ENCODE results near the gene PDZD2. TPM values are rescaled to one million over a fixed set of nuclear protein-coding genes. Genes with fewer than 3 reads are reported as not detected.

PDZD2 gene
- total and polyA plus RNA-seq, 7 donors = 1.2 to 11.7 (median 7.1) TPM

DNA sequence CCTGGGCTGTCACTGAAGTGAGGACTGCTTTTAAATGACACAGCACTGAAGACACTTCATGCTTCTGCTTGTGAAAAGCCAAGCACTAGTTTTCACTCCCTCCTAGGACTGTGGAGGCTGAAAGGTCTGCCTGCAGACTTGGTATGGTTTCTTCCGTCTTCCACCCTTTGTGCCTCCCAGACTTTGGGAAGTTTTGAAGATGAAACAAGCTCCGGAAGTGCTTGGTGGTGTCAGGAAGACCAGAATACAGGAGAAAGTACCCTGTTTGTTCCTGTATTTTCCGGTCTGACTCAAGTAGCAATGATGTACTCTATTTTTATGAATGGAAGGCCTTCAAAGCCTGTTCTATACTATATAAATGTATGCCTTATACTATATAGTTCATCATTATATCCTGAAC, 222.7 kb downstream of the PDZD2 start:
- TF ChIP-seq POLR2A (IDR thresholded peaks at IDR 0.05) (no peak), EP300 (IDR thresholded peaks at IDR 0.05) (no peak), POLR2AphosphoS5 (IDR thresholded peaks at IDR 0.05) (no peak)
- TF ChIP-seq, protein P1, sequence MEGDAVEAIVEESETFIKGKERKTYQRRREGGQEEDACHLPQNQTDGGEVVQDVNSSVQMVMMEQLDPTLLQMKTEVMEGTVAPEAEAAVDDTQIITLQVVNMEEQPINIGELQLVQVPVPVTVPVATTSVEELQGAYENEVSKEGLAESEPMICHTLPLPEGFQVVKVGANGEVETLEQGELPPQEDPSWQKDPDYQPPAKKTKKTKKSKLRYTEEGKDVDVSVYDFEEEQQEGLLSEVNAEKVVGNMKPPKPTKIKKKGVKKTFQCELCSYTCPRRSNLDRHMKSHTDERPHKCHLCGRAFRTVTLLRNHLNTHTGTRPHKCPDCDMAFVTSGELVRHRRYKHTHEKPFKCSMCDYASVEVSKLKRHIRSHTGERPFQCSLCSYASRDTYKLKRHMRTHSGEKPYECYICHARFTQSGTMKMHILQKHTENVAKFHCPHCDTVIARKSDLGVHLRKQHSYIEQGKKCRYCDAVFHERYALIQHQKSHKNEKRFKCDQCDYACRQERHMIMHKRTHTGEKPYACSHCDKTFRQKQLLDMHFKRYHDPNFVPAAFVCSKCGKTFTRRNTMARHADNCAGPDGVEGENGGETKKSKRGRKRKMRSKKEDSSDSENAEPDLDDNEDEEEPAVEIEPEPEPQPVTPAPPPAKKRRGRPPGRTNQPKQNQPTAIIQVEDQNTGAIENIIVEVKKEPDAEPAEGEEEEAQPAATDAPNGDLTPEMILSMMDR (IDR thresholded peaks at IDR 0.05) = no peak
- DNase-seq = no peak
- Histone ChIP-seq H3K36me3 (no peaks in the 10 kb centered on the region), H3K27ac (no peak overlapping the region), H3K27me3 (peaks cover 0 to 10% (median 0%) of the 10 kb centered on the region in 3 donors), H3K4me3 (no peak overlapping the region), H3K4me1 (no peaks in the 10 kb centered on the region), H3K9me3 (peaks cover 4 to 14% (median 9%) of the 10 kb centered on the region in 4 donors)
- intact Hi-C loops (cut with DNase I) = no loop called here
- 85 to 92% methylated on average over 3 of the region's 3 CpGs for WGBS, 2 donors

DNA sequence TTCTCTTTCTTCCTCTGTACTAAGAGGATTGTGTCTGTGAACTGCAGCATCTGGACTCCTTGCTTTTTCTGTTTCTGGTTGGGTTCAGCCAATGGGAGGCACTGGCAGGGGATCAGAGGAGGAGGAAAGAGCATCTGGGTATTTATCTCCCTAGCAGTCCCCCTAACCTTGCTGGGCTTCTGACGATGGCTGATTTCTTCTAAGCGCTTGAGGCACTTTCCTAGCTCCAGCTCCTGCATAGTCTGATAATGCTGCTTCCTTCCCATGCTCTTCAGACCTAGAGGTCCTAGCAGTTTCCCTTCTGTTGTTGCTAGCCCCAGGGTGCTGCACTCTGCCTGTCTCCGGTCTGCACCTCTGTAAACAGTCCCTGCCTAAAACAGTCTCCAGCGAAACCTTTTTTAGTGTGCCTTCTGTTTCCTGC, 225.1 kb downstream of the PDZD2 start:
- intact Hi-C loops (cut with DNase I) = no loop called here
- Histone ChIP-seq H3K27me3 (no peaks in the 10 kb centered on the region), H3K36me3 (no peaks in the 10 kb centered on the region), H3K4me1 (no peaks in the 10 kb centered on the region), H3K27ac (no peak overlapping the region), H3K9me3 (peaks cover under 1 to 11% (median 6%) of the 10 kb centered on the region in 4 donors), H3K4me3 (no peak overlapping the region)
- WGBS, 2 donors = 47 to 77% methylated on average over 4 of the region's 4 CpGs
- TF ChIP-seq, protein P1 (IDR thresholded peaks at IDR 0.05) = no peak
- TF ChIP-seq EP300 (IDR thresholded peaks at IDR 0.05) = no peak
- TF ChIP-seq POLR2AphosphoS5 (IDR thresholded peaks at IDR 0.05) = no peak
- TF ChIP-seq POLR2A (IDR thresholded peaks at IDR 0.05) = no peak
- no peak for DNase-seq

DNA sequence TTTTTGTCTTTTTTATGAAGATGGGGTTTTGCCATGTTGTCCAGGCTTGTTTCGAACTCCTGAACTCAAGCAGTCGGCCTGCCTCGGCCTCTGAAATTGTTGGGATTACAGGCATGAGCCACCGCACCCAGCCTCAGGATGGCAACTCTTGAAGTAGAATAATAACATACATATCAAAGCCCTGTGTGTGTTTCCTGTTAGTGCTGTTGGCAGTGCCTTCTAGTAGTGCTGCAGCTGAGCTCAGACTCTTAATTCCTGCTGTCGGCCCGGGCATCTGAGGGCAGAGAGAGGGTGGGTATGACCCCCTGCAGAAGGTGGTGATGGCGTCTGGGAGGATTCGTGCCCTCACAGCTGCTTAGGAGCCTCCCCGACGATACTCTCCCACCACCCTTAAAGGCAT, 227.2 kb downstream of the PDZD2 start:
- no peak for DNase-seq
- no peaks in the 10 kb centered on the region for H3K27me3 ChIP-seq
- no peak overlapping the region for H3K27ac ChIP-seq
- 46 to 81% methylated on average over 10 of the region's 10 CpGs for whole genome bisulfite sequencing, 2 donors
- TF ChIP-seq EP300 (IDR thresholded peaks at IDR 0.05) (no peak), POLR2AphosphoS5 (IDR thresholded peaks at IDR 0.05) (no peak), POLR2A (IDR thresholded peaks at IDR 0.05) (no peak)
- TF ChIP-seq, protein P1 (IDR thresholded peaks at IDR 0.05) = no peak
- H3K4me1 ChIP-seq = peaks cover 0 to 3% (median 0%) of the 10 kb centered on the region in 4 donors
- no peaks in the 10 kb centered on the region for H3K36me3 ChIP-seq
- intact Hi-C loops (cut with DNase I) = no loop called here
- no peaks in the 10 kb centered on the region for H3K9me3 ChIP-seq
- no peak overlapping the region for H3K4me3 ChIP-seq

DNA sequence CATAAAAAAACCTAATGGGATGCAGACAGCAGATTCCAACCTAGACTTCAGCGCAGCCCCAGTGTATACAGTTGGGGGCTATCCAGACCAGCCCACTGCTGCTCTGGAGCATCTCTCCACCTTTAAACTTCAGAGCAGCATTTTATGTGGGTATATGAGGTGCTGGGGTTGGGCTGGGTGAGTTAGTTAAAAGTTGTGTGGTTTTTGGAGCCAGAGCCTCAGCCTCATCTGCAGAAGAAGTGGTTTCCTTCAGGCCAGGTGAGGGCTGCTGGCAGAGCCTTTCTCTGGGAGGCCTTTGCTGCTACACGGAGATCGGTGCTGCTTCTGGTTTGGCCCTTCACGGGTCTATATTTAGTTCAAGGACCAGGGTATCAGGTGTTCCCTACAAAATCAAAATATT, 228.3 kb downstream of the PDZD2 start:
- no peak overlapping the region for H3K27ac ChIP-seq
- H3K27me3 ChIP-seq = no peaks in the 10 kb centered on the region
- TF ChIP-seq POLR2AphosphoS5 (IDR thresholded peaks at IDR 0.05) (no peak), EP300 (IDR thresholded peaks at IDR 0.05) (no peak), POLR2A (IDR thresholded peaks at IDR 0.05) (no peak)
- TF ChIP-seq, protein P1 (IDR thresholded peaks at IDR 0.05) = no peak
- H3K9me3 ChIP-seq = no peaks in the 10 kb centered on the region
- no peaks in the 10 kb centered on the region for H3K36me3 ChIP-seq
- H3K4me3 ChIP-seq = no peak overlapping the region
- 52 to 86% methylated on average over 4 of the region's 4 CpGs for WGBS, 2 donors
- DNase-seq = no peak
- intact Hi-C loops (cut with DNase I) = no loop called here
- H3K4me1 ChIP-seq = peaks cover 0 to 3% (median 0%) of the 10 kb centered on the region in 4 donors

DNA sequence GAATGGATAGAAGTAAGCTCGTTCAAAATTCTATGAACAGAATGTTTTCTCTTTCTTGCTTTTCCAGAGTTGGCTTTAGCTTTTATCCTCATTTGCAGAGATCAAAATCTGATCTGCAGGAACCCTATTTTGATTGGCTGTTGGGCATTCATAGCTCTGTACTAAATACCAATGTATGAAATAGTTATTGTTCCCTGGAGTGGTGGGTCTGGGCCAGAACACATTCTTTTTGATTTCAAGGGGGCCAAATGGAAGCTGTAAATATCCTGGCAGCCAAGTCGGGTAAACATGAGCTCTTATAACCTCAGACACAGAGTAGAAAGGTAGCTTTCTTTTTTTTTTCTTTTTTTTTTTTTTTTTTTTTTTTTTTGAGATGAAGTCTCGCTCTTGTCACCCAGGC, 241.5 kb downstream of the PDZD2 start:
- Histone ChIP-seq H3K36me3 (no peaks in the 10 kb centered on the region), H3K9me3 (no peaks in the 10 kb centered on the region), H3K27ac (no peak overlapping the region), H3K4me1 (no peaks in the 10 kb centered on the region), H3K4me3 (no peak overlapping the region), H3K27me3 (no peaks in the 10 kb centered on the region)
- 80 to 92% methylated on average over 3 of the region's 3 CpGs for WGBS, 2 donors
- intact Hi-C loops (cut with DNase I) = no loop called here
- DNase-seq = no peak
- TF ChIP-seq POLR2A (IDR thresholded peaks at IDR 0.05) (no peak), POLR2AphosphoS5 (IDR thresholded peaks at IDR 0.05) (no peak), EP300 (IDR thresholded peaks at IDR 0.05) (no peak)
- TF ChIP-seq, protein P1 (IDR thresholded peaks at IDR 0.05) = no peak

All from sigmoid colon (tissue), 7 donors.